Stimulated activated CD4-positive, alpha-beta T cell treated with anti-CD3 and anti-CD28 coated beads, TNF-alpha, amount 100 ng/mL, for 1 hour (primary cell): ENCODE measurements around the gene PIGL.

Source experiments
- DNase-seq, 3 donors: peaks; one replicate each; pipeline ENCODE4 v3.0.0-alpha.2; 2020; ENCODE audit warnings: low read depth in 3 of 3, low spot score in 1 of 3

PIGL gene

GRCh38 chr17:16352303-16352666, 135.3 kb downstream of the PIGL start:
- DNase-seq, result peak in 1 of 3 donors; percentile 22

- peak in 2 of 3 donors; percentile 2 to 33 for DNase-seq
Observed at GRCh38 chr17:16352667-16353316, 135.8 kb downstream of the PIGL start.

DNA sequence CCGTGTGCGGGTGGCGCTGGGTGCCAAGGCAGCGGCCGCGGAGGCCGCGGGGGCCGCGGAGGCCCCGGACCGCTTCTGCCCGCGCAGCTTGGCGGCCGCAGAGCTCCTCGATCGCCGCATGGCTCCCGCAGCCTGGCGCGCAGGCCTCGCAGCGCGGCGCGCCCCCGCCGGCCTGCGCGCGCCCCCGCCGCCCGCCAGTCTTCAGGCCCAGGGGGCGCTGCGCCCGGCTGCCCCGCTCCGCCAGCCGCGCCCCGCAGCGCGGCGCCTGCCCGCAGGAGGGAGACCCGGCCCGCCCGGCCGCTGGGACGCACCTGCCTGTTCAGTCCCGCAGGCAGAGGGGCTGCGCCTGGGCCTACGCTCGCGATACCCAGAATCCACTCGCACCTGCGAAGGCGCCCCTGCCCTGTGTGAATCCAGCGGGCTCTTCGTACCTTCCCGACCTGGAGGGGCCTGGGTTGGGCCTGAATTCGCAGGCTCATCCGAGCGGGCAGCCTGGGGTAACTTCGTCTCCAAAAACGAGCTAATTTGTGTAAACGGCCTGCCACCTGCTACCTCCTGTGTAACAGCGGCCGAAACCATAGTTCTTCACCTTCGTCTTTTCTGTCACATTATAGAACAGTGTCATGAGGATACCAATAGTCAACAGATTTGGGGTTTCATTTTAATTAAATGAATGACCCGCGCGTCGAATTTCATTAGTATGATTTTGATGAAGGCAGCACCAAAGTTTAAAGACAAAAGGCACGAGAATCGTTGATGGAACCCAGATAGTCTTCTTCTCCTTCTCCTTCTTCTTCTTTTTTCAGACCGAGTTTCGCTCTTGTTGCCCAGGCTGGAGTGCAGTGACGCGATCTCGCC, 136.5 kb downstream of the PIGL start, which contains the start of gene CENPV:
Gene CENPV (minus strand): TSS at position 153 of the 858 bp plus-strand sequence. CDS start 33 bp downstream, at position 120.
- peak; percentile 5 to 55 (median 28) for DNase-seq

DNA sequence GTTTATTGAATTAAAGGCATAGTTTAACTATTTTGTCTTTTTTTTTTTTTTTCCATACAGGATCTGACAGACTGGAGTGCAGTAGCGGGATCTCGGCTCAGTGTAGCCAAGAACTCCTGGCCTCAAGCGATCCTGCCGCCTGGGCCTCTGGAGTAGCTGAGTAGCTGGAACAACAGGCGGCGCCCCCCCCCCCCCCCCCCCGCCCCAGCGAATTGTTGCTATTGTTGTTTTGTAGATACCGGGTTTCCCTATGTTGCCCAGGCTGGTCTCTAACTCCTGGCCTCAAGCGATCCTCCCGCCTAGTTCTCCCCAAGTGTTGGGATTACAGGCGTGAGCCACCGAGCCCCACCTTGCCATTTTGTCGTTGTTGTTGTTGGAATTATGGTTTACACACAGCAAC, 137.6 kb downstream of the PIGL start:
- DNase-seq, result no peak

DNA sequence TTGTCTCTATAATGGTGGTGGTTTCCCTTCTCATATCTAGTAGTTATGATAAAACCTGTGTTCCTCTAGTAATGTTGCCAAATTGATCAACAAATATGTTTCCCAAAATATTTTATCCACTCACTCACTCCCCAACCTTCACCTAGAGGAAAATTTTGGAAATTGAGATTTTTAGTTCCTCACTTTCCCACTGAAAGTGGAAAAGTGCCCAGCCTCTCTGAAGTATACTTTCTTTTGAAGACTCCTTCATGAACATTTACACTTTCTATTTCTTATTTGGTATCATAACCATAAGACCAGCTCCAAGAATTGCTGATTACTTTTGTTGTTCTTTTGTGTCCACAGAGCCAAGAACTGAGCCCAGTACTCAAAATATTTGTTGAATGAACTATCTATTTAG, 141.4 kb downstream of the PIGL start:
- no peak for DNase-seq

GRCh38 chr17:16361874-16362273, 144.9 kb downstream of the PIGL start:
- DNase-seq, result no peak

GRCh38 chr17:16363749-16364536, 146.9 kb downstream of the PIGL start:
- peak; percentile 34 to 62 (median 49) for DNase-seq

DNA sequence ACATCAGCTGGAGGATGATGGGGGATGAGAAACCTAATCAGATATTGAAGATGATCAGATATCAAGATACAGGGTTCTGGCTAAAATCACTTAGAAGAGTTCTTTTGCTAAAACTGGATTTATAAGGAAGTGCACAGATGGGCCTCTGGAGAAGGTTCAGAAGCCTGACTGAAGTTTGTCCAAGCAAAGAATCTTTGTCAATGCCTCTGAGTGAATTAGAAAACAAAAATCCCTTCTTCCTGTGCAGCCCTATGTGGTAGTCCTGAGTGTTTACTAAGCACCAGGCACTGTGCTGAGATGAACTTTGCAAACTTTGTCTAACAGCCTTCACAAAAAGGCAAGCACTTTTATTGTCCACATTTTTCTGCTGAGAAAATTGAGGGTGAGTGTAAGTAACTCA, 147.6 kb downstream of the PIGL start:
- no peak for DNase-seq

DNA sequence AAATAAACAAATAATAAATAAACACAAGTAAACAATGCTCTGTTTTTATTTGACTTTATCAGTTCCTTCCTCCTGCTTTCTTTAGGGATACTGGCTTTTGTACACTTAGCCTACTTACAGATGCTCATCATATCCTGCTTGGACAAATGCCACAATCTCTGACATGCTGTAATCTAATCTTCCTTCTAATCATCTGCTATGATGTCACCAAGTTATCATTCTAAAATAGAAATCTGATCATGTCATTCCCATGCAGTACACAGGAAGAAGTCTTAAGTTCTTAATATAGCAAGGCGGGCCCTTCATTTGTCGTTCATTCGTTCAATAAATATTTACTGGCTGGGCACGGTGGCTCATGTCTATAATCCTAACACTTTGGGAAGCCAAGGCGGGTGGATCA, 154.7 kb downstream of the PIGL start:
- DNase-seq, result no peak

- DNase-seq, result no peak
Observed at GRCh38 chr17:16374146-16374938, 157.3 kb downstream of the PIGL start.
